Parathyroid adenoma (tissue), 2 donors: ENCODE data around the gene SAG.

ENCODE experiments used
- H2AFZ ChIP-seq: fragments of 300-600 bp; sonication (generic); one replicate; pipeline ENCODE4 v1.7.0; 2017; ENCODE audit warnings: antibody characterized with exemption, mild to moderate bottlenecking
- H3K27ac ChIP-seq: fragments of 300-600 bp; sonication (generic); one replicate; pipeline ENCODE4 v1.7.0; 2017
- H3K27me3 ChIP-seq: fragments of 300-600 bp; sonication (generic); one replicate; pipeline ENCODE4 v1.7.0; 2017; ENCODE audit warnings: low read length; ENCODE audit not compliant: control insufficient read depth, insufficient read depth
- H3K36me3 ChIP-seq: fragments of 300-600 bp; sonication (generic); one replicate; pipeline ENCODE4 v1.7.0; 2017; ENCODE audit warnings: low read length; ENCODE audit not compliant: control insufficient read depth, insufficient read depth
- H3K4me1 ChIP-seq: fragments of 300-600 bp; sonication (generic); one replicate; pipeline ENCODE4 v1.7.0; 2017; ENCODE audit warnings: control low read depth
- H3K4me2 ChIP-seq: fragments of 300-600 bp; sonication (generic); one replicate; pipeline ENCODE4 v1.7.0; 2017; ENCODE audit warnings: low read length
- H3K4me3 ChIP-seq: fragments of 300-600 bp; sonication (generic); one replicate; pipeline ENCODE4 v1.7.0; 2017; ENCODE audit warnings: low read depth, low read length
- H3K79me2 ChIP-seq: fragments of 300-600 bp; sonication (generic); one replicate; pipeline ENCODE4 v1.7.0; 2017; ENCODE audit warnings: control low read depth
- H3K9ac ChIP-seq: fragments of 300-600 bp; sonication (generic); one replicate; pipeline ENCODE4 v1.7.0; 2017; ENCODE audit warnings: mild to moderate bottlenecking
- H3K9me3 ChIP-seq: fragments of 300-600 bp; sonication (generic); one replicate; pipeline ENCODE4 v1.7.0; 2017; ENCODE audit warnings: low read length; ENCODE audit not compliant: control insufficient read depth
- CTCF ChIP-seq: fragments of 300-600 bp; sonication (generic); IDR thresholded peaks from one replicate; pipeline ENCODE4 v1.7.0; 2017; ENCODE audit warnings: antibody characterized with exemption, mild to moderate bottlenecking
- donor health status: primary hyperparathyroidism.

Gene SAG

DNA sequence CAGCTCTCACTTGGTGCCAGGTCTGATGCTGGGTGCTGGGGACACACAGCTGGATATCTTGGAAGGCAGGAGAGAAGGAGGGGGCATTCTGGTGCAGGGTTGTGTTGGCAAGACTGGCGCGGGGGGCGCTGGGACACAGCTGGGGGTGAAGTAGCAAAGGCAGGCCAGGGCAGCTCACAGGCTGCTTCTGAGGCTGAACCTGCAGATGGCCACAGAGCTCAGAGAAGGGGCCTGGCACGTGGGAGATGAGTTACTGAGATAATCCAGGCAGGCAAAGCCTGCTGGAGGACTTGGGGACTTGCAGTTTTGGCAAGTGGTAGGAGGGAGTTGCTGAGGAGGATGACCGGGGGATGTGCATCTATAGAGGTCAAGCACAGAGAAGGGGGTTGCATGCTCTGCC lies 30.4 kb downstream of the SAG start:
- no peak for TF ChIP-seq CTCF
- H3K4me3 ChIP-seq = no peak overlapping the region
- no peaks in the 10 kb centered on the region for H3K36me3 ChIP-seq

DNA sequence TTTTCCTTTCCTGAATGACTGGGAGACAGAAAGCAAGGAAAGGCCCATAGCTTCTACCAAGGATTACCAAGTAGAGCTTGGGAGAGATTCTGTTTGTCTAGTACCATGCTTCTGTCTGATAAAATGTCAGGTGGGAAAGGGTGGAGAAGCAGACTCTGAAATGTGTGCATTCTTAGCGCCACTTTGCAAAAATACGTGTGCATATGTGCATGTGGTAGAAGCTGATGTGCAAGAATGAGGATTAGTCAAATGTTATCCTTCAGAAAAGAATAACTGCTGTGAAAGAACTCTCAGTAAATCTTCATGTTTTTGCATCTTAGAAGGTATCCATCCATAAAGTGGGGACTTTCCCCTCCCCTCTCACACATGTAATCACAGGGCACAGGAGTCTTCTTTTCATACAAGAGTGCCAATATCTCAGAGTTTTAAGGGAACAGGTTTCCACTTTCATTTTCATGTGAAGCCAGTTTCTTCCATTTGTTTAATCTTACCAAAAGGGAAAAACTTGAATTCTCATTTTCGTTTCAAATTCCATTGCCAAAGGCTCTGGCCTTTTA lies 31.3 kb downstream of the SAG start:
- no peak overlapping the region for H3K9ac ChIP-seq
- no peak overlapping the region for H3K4me3 ChIP-seq
- H2AFZ ChIP-seq = no peak overlapping the region
- H3K27me3 ChIP-seq = no peaks in the 10 kb centered on the region
- TF ChIP-seq CTCF = no peak
- no peak overlapping the region for H3K27ac ChIP-seq
- H3K9me3 ChIP-seq = no peaks in the 10 kb centered on the region
- H3K4me1 ChIP-seq = peaks cover 5% of the 10 kb centered on the region
- H3K79me2 ChIP-seq = no peaks in the 10 kb centered on the region
- H3K4me2 ChIP-seq = no peak overlapping the region
- no peaks in the 10 kb centered on the region for H3K36me3 ChIP-seq

More for the DNA sequence above, 30.4 kb downstream of the SAG start:
- H3K4me1 ChIP-seq = peaks cover 5% of the 10 kb centered on the region
- no peak overlapping the region for H3K9ac ChIP-seq
- H2AFZ ChIP-seq = no peak overlapping the region
- no peak overlapping the region for H3K4me2 ChIP-seq
- H3K27me3 ChIP-seq = no peaks in the 10 kb centered on the region
- H3K79me2 ChIP-seq = no peaks in the 10 kb centered on the region
- no peak overlapping the region for H3K27ac ChIP-seq
- no peaks in the 10 kb centered on the region for H3K9me3 ChIP-seq

GRCh38 chr2:233339427-233339826 lies 31.8 kb downstream of the SAG start:
- H3K36me3 ChIP-seq = no peaks in the 10 kb centered on the region

GRCh38 chr2:233341296-233341695 lies 33.7 kb downstream of the SAG start:
- TF ChIP-seq CTCF = no peak
- Histone ChIP-seq H3K9me3 (no peaks in the 10 kb centered on the region), H3K4me3 (no peak overlapping the region)

More at GRCh38 chr2:233339427-233339826, 31.8 kb downstream of the SAG start:
- no peak overlapping the region for H2AFZ ChIP-seq
- H3K27ac ChIP-seq = no peak overlapping the region
- no peak overlapping the region for H3K9ac ChIP-seq
- no peak for TF ChIP-seq CTCF
- no peaks in the 10 kb centered on the region for H3K79me2 ChIP-seq
- H3K4me1 ChIP-seq = peaks cover 5% of the 10 kb centered on the region
- no peaks in the 10 kb centered on the region for H3K9me3 ChIP-seq
- H3K27me3 ChIP-seq = no peaks in the 10 kb centered on the region
- H3K4me3 ChIP-seq = no peak overlapping the region
- H3K4me2 ChIP-seq = no peak overlapping the region

DNA sequence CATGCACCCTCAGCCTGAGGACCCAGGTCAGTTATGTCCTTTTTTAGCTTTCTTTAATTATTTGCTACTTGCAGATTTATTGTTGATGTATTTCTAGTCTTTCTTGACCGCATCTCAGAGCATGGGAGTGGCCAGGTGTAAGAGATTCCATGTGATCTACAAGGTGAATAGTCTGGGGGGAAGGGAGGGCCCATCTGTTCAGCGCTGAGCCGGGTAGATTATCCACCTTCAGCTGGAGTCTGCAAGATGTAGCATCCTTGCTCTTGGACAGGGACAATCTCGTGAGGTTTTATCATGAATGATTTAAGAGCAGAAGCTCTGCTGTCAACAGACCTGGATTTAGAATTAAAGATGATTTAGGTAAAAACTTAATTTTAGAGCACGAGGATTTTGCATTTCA lies 34.7 kb downstream of the SAG start:
- H3K27ac ChIP-seq = no peak overlapping the region
- no peaks in the 10 kb centered on the region for H3K79me2 ChIP-seq
- H3K4me3 ChIP-seq = no peak overlapping the region
- H3K4me1 ChIP-seq = peaks cover 5% of the 10 kb centered on the region
- no peaks in the 10 kb centered on the region for H3K36me3 ChIP-seq
- H3K9me3 ChIP-seq = no peaks in the 10 kb centered on the region
- H3K4me2 ChIP-seq = no peak overlapping the region
- H3K27me3 ChIP-seq = no peaks in the 10 kb centered on the region
- TF ChIP-seq CTCF = no peak
- no peak overlapping the region for H3K9ac ChIP-seq
- no peak overlapping the region for H2AFZ ChIP-seq

More at GRCh38 chr2:233341296-233341695, 33.7 kb downstream of the SAG start:
- H3K79me2 ChIP-seq = no peaks in the 10 kb centered on the region
- no peaks in the 10 kb centered on the region for H3K36me3 ChIP-seq
- peaks cover 5% of the 10 kb centered on the region for H3K4me1 ChIP-seq
- H3K27ac ChIP-seq = no peak overlapping the region
- no peak overlapping the region for H3K9ac ChIP-seq
- H3K4me2 ChIP-seq = no peak overlapping the region
- no peaks in the 10 kb centered on the region for H3K27me3 ChIP-seq
- no peak overlapping the region for H2AFZ ChIP-seq
